ENCODE results near the gene GPALPP1. TPM values are rescaled to one million over a fixed set of nuclear protein-coding genes. Genes with fewer than 3 reads are reported as not detected.

The GPALPP1 gene
- total and polyA plus RNA-seq, 2 of the 4 experiments (the other 2 are of a cell fraction), result 10.6 to 12.5 TPM

- no peak for TF ChIP-seq MAFK (IDR thresholded peaks at IDR 0.05; ENCODE audit: low read depth, low read length)
- TF ChIP-seq, protein P1, sequence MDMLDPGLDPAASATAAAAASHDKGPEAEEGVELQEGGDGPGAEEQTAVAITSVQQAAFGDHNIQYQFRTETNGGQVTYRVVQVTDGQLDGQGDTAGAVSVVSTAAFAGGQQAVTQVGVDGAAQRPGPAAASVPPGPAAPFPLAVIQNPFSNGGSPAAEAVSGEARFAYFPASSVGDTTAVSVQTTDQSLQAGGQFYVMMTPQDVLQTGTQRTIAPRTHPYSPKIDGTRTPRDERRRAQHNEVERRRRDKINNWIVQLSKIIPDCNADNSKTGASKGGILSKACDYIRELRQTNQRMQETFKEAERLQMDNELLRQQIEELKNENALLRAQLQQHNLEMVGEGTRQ (IDR thresholded peaks at IDR 0.05; ENCODE audit: low read depth, low read length), result no peak
- no peak for TF ChIP-seq RCOR1 (IDR thresholded peaks at IDR 0.05; ENCODE audit: insufficient replicate concordance, low read length)
- TF ChIP-seq POLR2A (IDR thresholded peaks at IDR 0.05; ENCODE audit: low read depth, low read length), result no peak
- TF ChIP-seq CHD1 (IDR thresholded peaks at IDR 0.05; ENCODE audit: low read depth, low read length), result no peak
- TF ChIP-seq, protein P2, sequence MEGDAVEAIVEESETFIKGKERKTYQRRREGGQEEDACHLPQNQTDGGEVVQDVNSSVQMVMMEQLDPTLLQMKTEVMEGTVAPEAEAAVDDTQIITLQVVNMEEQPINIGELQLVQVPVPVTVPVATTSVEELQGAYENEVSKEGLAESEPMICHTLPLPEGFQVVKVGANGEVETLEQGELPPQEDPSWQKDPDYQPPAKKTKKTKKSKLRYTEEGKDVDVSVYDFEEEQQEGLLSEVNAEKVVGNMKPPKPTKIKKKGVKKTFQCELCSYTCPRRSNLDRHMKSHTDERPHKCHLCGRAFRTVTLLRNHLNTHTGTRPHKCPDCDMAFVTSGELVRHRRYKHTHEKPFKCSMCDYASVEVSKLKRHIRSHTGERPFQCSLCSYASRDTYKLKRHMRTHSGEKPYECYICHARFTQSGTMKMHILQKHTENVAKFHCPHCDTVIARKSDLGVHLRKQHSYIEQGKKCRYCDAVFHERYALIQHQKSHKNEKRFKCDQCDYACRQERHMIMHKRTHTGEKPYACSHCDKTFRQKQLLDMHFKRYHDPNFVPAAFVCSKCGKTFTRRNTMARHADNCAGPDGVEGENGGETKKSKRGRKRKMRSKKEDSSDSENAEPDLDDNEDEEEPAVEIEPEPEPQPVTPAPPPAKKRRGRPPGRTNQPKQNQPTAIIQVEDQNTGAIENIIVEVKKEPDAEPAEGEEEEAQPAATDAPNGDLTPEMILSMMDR (conservative IDR thresholded peaks at IDR 0.05; ENCODE audit: low read depth, low read length), result no peak
- TF ChIP-seq MXI1 (IDR thresholded peaks at IDR 0.05; ENCODE audit: borderline replicate concordance, low read depth, low read length), result no peak
- no peak for TF ChIP-seq ELK1 (IDR thresholded peaks at IDR 0.05; ENCODE audit: borderline replicate concordance, low read depth, low read length)
- TF ChIP-seq CEBPB (IDR thresholded peaks at IDR 0.05; ENCODE audit: low read depth, low read length), result no peak
- no peaks in the 10 kb centered on the region for H3K27me3 ChIP-seq (ENCODE audit: control insufficient read depth, insufficient read depth, low read length)
- no peak overlapping the region for H3K27ac ChIP-seq (ENCODE audit: insufficient read depth, low read length)
- no peak overlapping the region for H3K23ac ChIP-seq (ENCODE audit: low read depth, low read length)
- no peak overlapping the region for H3K4me2 ChIP-seq (ENCODE audit: low read depth, low read length)
- H2AFZ ChIP-seq (replicated peaks; ENCODE audit: low read length, poor library complexity), result no peak overlapping the region
- no peak overlapping the region for H3K4ac ChIP-seq (ENCODE audit: low read depth, low read length)
- DNase-seq (no peak), ATAC-seq (ENCODE audit: low read depth) (no peak)
- no peaks in the 10 kb centered on the region for H3K9me3 ChIP-seq (ENCODE audit: control insufficient read depth, insufficient read depth, low read length)
- H2BK120ac ChIP-seq (ENCODE audit: low read depth, low read length), result no peak overlapping the region
- in situ Hi-C loops (cut with MboI; ENCODE audit: low sequenced_read_pairs), result no loop called here
- no peak overlapping the region for H3K4me3 ChIP-seq (ENCODE audit: insufficient read depth, low read depth, low read length)
- no CpG with 5 or more reads among the region's 3 CpGs for WGBS, 2 experiments (ENCODE audit: extremely low coverage in 2 of 2, insufficient read length in 1 of 2)
- dilution Hi-C loops (cut with HindIII; ENCODE audit: low sequenced_read_pairs, unreplicated experiment), result no loop called here
- POLR2A ChIA-PET (ENCODE audit: unreplicated experiment), result no interaction called here
- intact Hi-C loops (cut with micrococcal nuclease), result loop anchor here (10.0 kb wide), 1 partner anchor 149 kb away; the partner anchor contains the start of gene GTF2F2
- no peak overlapping the region for H2BK20ac ChIP-seq (ENCODE audit: low read depth, low read length)
- no peak overlapping the region for H2AK9ac ChIP-seq (replicated peaks; ENCODE audit: low read depth, low read length, poor library complexity)
- no peak overlapping the region for H3K14ac ChIP-seq (replicated peaks; ENCODE audit: low read depth, low read length)
- H2BK5ac ChIP-seq (ENCODE audit: low read depth, low read length, poor library complexity, severe bottlenecking), result no peak overlapping the region
- peaks cover 19% of the 10 kb centered on the region for H3K36me3 ChIP-seq (ENCODE audit: control insufficient read depth, insufficient read depth, low read length)
- no peaks in the 10 kb centered on the region for H4K20me1 ChIP-seq (ENCODE audit: insufficient read depth, low read length)
- no peak overlapping the region for H4K5ac ChIP-seq (ENCODE audit: low read depth, low read length)
- H4K91ac ChIP-seq (ENCODE audit: insufficient read depth, low read depth, low read length), result no peak overlapping the region
- peaks cover 9 to 28% of the 10 kb centered on the region in 2 experiments; a peak in 3 of 4 replicates for H3K79me1 ChIP-seq (ENCODE audit: low read depth in 1 of 2, low read length in 2 of 2)
- CTCF ChIA-PET, result interaction anchor here (0.8 kb wide), 1 partner anchor 495 kb away, joined by 3 read pairs; no protein-coding TSS in a partner anchor
- H3K56ac ChIP-seq (ENCODE audit: extremely low read depth, insufficient read depth, low read length), result no peak overlapping the region
- H3K9ac ChIP-seq (ENCODE audit: low read depth, low read length), result no peak overlapping the region
- H3K18ac ChIP-seq (ENCODE audit: low read depth, low read length), result no peak overlapping the region
- H3K9me1 ChIP-seq (ENCODE audit: insufficient read depth, low read length), result peaks cover 6% of the 10 kb centered on the region; the same call in 1 of the 2 replicates
- no peak overlapping the region for H2AK5ac ChIP-seq (ENCODE audit: low read depth, low read length)
- H2BK15ac ChIP-seq (ENCODE audit: low read depth, low read length), result no peak overlapping the region
- no TSS peak for BruUV-seq (replicated peaks)
- H3K4me1 ChIP-seq (ENCODE audit: control insufficient read depth, insufficient read depth, low read length), result peaks cover 9% of the 10 kb centered on the region
- H4K8ac ChIP-seq (ENCODE audit: low read depth in 2 of 2, low read length in 2 of 2), result no peak overlapping the region
These were observed 13.1 kb upstream of the GPALPP1 start for GRCh38 chr13:44976196-44976595.

All from IMR-90 (cell line).